Epithelial cell of esophagus (primary cell): ENCODE data around the gene POLR2C.

Experiments used
- DNase-seq: peaks from one replicate; pipeline ENCODE4 v3.0.0; 2010; ENCODE audit warnings: low read depth
- H3K4me3 ChIP-seq: 2 replicates; pipeline ENCODE4 v1.5.1; 2011; ENCODE audit warnings: mild to moderate bottlenecking, low read length, control low read depth
- TF ChIP-seq, protein P1 (sequence below): IDR thresholded peaks from 2 replicates; pipeline ENCODE4 v1.5.1; 2011; ENCODE audit warnings: low read depth, mild to moderate bottlenecking, low read length, control low read depth, inconsistent platforms; ENCODE audit not compliant: insufficient read depth; ENCODE audit errors: missing control alignments

POLR2C gene

DNA sequence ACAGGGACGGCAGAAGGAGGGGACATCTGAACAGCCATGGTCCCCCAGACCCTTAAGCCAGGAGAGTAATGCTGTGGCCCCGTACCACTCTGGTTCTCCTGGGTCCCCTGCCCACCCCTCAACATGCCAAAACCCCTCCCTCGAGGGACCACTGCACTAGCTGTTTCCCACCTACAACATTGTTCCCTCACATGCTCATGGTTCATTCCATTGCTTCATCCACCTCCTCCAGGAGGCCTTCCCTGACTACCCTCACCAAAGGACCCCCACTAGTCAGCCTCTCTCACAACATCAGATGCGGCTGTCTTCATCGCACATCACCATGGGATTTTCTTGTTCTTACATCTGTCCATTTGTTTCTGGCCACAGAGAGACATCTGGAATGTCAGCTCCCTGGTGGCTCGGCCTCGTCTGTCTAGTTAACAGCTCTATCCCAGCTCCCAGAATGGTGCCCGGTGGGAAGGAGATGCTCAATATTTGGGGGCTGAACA, 22.1 kb downstream of the POLR2C start:
- H3K4me3 ChIP-seq = no peak overlapping the region
- DNase-seq = no peak
- TF ChIP-seq, protein P1, sequence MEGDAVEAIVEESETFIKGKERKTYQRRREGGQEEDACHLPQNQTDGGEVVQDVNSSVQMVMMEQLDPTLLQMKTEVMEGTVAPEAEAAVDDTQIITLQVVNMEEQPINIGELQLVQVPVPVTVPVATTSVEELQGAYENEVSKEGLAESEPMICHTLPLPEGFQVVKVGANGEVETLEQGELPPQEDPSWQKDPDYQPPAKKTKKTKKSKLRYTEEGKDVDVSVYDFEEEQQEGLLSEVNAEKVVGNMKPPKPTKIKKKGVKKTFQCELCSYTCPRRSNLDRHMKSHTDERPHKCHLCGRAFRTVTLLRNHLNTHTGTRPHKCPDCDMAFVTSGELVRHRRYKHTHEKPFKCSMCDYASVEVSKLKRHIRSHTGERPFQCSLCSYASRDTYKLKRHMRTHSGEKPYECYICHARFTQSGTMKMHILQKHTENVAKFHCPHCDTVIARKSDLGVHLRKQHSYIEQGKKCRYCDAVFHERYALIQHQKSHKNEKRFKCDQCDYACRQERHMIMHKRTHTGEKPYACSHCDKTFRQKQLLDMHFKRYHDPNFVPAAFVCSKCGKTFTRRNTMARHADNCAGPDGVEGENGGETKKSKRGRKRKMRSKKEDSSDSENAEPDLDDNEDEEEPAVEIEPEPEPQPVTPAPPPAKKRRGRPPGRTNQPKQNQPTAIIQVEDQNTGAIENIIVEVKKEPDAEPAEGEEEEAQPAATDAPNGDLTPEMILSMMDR = no peak

DNA sequence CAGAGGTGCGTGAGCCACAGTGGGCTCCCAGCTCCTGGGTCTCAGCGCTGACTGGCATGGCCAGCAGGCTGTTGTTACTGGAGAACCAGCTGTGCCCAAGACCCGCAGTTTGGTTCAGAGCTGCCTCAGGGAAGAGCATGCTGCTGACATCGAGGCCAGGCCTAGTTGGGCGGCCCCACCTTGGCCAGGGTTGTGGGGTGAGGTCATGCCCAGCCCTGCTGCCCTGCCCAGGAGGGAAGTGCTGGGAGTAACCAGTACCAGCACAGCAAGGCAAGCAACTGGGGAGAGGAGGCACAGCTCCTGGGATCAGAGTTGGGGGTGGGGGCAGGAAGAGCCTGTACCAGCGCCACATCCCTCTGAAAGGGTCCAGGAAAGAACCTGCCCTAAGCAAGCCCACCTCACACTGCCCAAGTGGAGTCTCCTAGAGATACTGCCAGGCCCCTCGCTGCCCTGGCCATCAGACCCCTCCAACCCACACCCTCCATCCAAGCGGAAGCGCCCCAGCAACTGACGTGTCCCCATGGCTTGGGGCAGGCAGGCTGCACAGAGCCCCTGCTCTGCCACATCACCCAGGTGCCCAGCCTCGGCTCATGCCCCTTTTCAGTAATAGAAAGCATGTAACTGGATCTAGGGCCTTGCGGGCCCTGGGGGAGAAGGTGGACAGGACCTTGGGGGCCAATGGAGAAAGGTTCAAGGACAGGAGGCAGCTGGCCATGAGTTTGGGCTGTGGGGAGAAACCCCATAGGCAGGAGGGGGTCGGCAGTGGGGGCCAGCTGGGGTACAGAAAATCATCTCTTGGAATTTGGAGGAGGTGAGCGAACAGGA, 22.8 kb downstream of the POLR2C start:
- H3K4me3 ChIP-seq = peak overlapping the region; percentile 75
- TF ChIP-seq, protein P1 = no peak
- DNase-seq = no peak

DNA sequence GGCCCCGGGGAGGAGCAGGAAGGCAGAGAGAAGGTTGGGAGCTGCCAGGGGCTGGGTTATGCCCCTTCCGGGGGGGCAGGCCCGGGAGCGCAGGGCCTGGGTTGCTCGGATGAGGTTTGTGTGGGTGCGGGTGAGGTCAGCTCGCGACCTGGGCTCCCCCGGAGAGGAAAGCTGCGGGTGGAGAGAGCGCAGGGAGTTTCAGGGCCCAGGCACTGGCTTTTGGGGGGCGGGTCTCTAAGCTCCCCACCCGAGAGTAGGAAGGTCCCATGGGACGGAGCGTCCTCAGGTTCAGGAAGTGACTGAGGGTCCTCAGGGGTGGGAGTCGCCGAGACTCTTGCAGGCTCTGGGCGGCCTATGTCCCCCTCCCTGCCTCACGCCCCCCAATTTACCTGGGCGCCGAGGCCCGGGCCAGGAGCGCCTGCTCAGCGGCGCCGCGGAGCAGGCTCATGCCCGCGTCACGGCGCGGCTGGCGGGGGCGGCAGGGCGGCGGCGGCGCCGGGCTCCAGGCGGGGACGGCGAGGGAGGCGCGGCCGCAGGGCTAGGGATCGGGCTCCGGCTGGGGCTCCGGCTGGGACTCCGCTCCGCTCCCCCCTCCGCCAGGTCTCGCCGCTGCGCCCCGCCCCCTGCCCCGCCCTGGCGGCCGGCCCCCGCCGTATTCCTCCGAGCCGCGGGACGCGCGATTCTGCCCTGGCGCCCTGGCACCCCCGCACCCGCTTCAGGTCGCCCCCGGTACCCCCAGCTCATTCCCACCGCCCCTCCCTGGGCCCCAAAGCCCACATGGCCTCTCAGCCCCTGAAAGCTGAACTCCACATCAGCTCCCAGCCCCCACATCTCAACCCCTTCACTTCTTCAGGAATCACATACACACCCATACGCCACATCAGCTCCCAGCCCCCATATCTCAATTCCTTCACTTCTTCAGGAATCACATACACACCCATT, 23.7 kb downstream of the POLR2C start, which contains the start of gene DOK4:
Gene DOK4, minus strand, starts transcription at position 578 of the 942 bp plus-strand sequence. CDS start 6,986 bp downstream, outside the sequence.
- peak; percentile 89 for DNase-seq
- peak within 1 kb of the TSS; percentile 75 for H3K4me3 ChIP-seq
- TF ChIP-seq, protein P1 = no peak

DNA sequence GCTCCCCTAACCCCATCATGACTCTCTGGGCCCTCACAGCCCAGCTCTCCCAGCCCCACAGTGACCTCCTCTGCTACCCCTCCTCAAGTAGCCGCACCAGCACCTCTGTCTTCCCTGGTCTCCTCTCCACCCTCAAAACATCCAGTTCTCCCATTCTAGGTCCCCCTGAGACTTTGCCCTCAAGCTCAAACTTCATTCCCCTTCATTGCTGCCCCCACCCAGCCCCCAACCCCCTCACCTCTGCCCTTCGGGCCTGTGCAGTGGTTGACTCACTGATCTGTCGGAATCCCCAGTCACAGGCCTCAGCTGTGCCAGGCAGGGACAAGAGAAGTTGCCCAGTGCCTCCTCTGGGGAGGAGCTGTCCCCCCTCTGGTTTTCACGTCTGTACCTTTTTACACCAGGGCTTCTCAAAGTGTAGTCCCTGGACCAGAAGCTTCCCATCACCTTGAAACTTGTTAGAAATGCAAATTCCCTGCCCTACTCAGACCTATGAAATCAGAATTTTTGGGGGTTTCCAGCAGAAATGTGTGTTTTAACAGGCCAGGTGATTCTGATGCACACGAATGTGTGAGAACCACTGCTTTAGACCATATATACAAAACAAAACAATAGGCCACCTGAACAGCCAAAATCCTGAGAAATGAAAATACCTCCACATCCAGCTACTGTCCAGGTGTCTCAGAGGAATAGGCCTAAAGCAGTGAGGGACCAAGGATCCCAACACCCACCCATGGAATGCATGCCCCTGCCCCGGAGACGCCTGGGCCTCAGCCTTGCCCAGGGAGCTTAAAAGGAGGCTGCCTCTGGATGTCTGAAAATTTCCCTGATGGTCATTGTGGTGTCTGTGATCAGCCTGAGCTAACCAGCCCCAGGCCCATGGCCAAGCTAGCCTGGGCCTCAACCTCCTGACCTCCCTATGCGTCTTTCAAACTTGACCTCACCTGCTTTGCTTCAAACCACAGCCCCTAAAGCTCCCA, 24.7 kb downstream of the POLR2C start:
- no peak overlapping the region for H3K4me3 ChIP-seq
- DNase-seq = no peak
- TF ChIP-seq, protein P1 = no peak

DNA sequence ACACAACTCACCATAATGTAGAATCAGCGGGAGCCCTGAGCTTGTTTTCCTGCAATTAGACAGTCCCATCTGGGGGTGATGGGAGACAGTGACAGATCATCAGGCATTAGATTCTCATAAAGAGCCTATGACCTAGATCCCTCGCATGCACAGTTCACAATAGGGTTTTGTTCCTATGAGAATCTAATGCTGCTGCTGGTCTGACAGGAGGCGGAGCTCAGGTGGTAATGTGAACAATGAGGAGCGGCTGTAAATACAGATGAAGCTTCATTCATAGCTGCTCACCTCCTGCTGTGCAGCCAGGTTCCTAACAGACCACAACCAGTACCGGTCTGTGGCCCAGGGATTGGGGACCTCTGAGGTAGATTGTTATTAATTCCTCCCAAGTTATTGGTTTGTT, 26.8 kb downstream of the POLR2C start:
- TF ChIP-seq, protein P1 = no peak
- H3K4me3 ChIP-seq = no peak overlapping the region
- no peak for DNase-seq

DNA sequence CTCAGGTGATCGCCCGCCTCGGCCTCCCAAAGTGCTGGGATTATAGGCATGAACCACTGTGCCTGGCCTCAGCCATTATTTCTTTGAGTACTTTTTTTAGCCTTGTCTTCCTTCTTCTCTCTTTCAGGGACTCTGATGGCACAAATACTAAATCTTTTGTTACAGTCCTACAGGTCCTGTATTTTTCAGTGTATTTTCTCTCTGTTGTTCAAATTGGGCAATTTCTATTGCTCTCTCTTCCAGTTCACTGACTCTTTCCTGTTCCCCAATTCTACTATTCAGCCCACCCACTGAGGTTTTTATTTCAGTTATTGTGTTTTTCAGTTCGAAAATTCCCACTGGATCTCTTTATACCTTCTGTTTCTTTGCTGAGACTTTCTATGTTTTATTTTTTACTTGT, 31.3 kb downstream of the POLR2C start:
- no peak overlapping the region for H3K4me3 ChIP-seq
- no peak for DNase-seq
- TF ChIP-seq, protein P1 = no peak
